Superior temporal gyrus (tissue), 1 donor: Measurements from ENCODE around the gene AMBP.

ENCODE experiments used
- DNase-seq: peaks from one replicate; pipeline ENCODE4 v3.0.0-alpha.2; 2016; ENCODE audit errors: extremely low spot score

The AMBP gene

GRCh38 chr9:114031948-114032840 lies 45.9 kb downstream of the AMBP start:
- no peak for DNase-seq

GRCh38 chr9:114031037-114031630 lies 47.0 kb downstream of the AMBP start:
- no peak for DNase-seq

- no peak for DNase-seq
Observed at GRCh38 chr9:114030364-114030763, 47.7 kb downstream of the AMBP start.

GRCh38 chr9:114029311-114030170 lies 48.6 kb downstream of the AMBP start:
- no peak for DNase-seq

GRCh38 chr9:114028646-114029045 lies 49.5 kb downstream of the AMBP start:
- DNase-seq, result no peak

- DNase-seq, result no peak
Observed at GRCh38 chr9:114027863-114028465, 50.1 kb downstream of the AMBP start.

- DNase-seq, result no peak
Observed at GRCh38 chr9:114027159-114027862, 50.8 kb downstream of the AMBP start.

- DNase-seq, result no peak
Observed at GRCh38 chr9:114026335-114026734, 51.8 kb downstream of the AMBP start.

GRCh38 chr9:114025760-114026159 lies 52.3 kb downstream of the AMBP start:
- no peak for DNase-seq

GRCh38 chr9:114025196-114025753 lies 52.8 kb downstream of the AMBP start:
- no peak for DNase-seq

GRCh38 chr9:114023961-114024360 lies 54.1 kb downstream of the AMBP start:
- no peak for DNase-seq

- no peak for DNase-seq
Observed at GRCh38 chr9:114021578-114021977, 56.5 kb downstream of the AMBP start.

- DNase-seq, result no peak
Observed at GRCh38 chr9:114017741-114018715, 60.1 kb downstream of the AMBP start.

- DNase-seq, result no peak
Observed at GRCh38 chr9:114016629-114017423, 61.3 kb downstream of the AMBP start.

- DNase-seq, result no peak
Observed at GRCh38 chr9:114016101-114016500, 62.0 kb downstream of the AMBP start.

GRCh38 chr9:114015607-114016006 lies 62.5 kb downstream of the AMBP start:
- no peak for DNase-seq

- no peak for DNase-seq
Observed at GRCh38 chr9:114014044-114014443, 64.1 kb downstream of the AMBP start.

- no peak for DNase-seq
Observed at GRCh38 chr9:114012126-114012525, 66.0 kb downstream of the AMBP start.

GRCh38 chr9:114011313-114011712 lies 66.8 kb downstream of the AMBP start:
- no peak for DNase-seq
